Memory B cell (primary cell): ENCODE results near the gene ZNF485.
A peak's percentile ranks its signal among the peaks of the same experiment; 100 is the strongest.
"Not testable (repeated sequence)": the region's sequence is repeated elsewhere in the genome, so short reads cannot be mapped to it uniquely, and the experiment has no call there.

Source experiments
- ATAC-seq: fragments of 150-1000 bp; cut with Tn5 transposase; 2 replicates; pipeline ENCODE4 v1.10.0; 2021; ENCODE audit warnings: low read depth, mild to moderate bottlenecking, moderate library complexity
- DNase-seq, 2 donors: peaks; one replicate each; pipeline ENCODE4 v3.0.0; 2022; ENCODE audit warnings: low spot score in 2 of 2
- H3K27ac Mint-ChIP-seq: one replicate; pipeline ENCODE4 v1.8.0; 2022; ENCODE audit warnings: mild to moderate bottlenecking, moderate library complexity, mixed read lengths
- H3K27me3 Mint-ChIP-seq: one replicate; pipeline ENCODE4 v1.8.0; 2022; ENCODE audit warnings: mixed read lengths
- H3K36me3 Mint-ChIP-seq: one replicate; pipeline ENCODE4 v1.8.0; 2022; ENCODE audit warnings: mild to moderate bottlenecking, mixed read lengths
- H3K4me1 Mint-ChIP-seq: one replicate; pipeline ENCODE4 v1.8.0; 2022; ENCODE audit warnings: mixed read lengths
- H3K4me3 Mint-ChIP-seq: one replicate; pipeline ENCODE4 v1.8.0; 2022; ENCODE audit warnings: mild to moderate bottlenecking, moderate library complexity, mixed read lengths
- H3K9me3 Mint-ChIP-seq: one replicate; pipeline ENCODE4 v1.8.0; 2022; ENCODE audit warnings: mixed read lengths

The ZNF485 gene

GRCh38 chr10:43591303-43591904 is 14.8 kb upstream of the ZNF485 start:
- peaks cover 5% of the 10 kb centered on the region for H3K27me3 Mint-ChIP-seq
- DNase-seq, result no peak
- H3K36me3 Mint-ChIP-seq, result peaks cover 6% of the 10 kb centered on the region
- peaks cover 20% of the 10 kb centered on the region for H3K4me1 Mint-ChIP-seq
- no peak for ATAC-seq
- peaks cover 6% of the 10 kb centered on the region for H3K9me3 Mint-ChIP-seq
- no peak overlapping the region for H3K27ac Mint-ChIP-seq
- H3K4me3 Mint-ChIP-seq, result no peak overlapping the region

- Mint-ChIP-seq H3K36me3 (peaks cover 6% of the 10 kb centered on the region), H3K27me3 (peaks cover 1% of the 10 kb centered on the region), H3K4me3 (peak overlapping the region; percentile 91), H3K27ac (peak overlapping the region; percentile 78), H3K9me3 (peaks cover 6% of the 10 kb centered on the region), H3K4me1 (peaks cover 20% of the 10 kb centered on the region)
- ATAC-seq (peak; percentile 95), DNase-seq (peak; percentile 12 to 25)
Measured at GRCh38 chr10:43594944-43595589, 11.2 kb upstream of the ZNF485 start.

GRCh38 chr10:43595739-43596298 is 10.4 kb upstream of the ZNF485 start:
- peaks cover 6% of the 10 kb centered on the region for H3K9me3 Mint-ChIP-seq
- no peak for DNase-seq
- H3K4me3 Mint-ChIP-seq, result peak overlapping the region; percentile 91
- H3K36me3 Mint-ChIP-seq, result peaks cover 5% of the 10 kb centered on the region
- ATAC-seq, result no peak
- H3K27me3 Mint-ChIP-seq, result peaks cover 1% of the 10 kb centered on the region
- H3K4me1 Mint-ChIP-seq, result peaks cover 20% of the 10 kb centered on the region
- H3K27ac Mint-ChIP-seq, result peak overlapping the region; percentile 78

GRCh38 chr10:43596546-43596945 is 9.7 kb upstream of the ZNF485 start:
- ATAC-seq, result no peak
- H3K4me1 Mint-ChIP-seq, result peaks cover 20% of the 10 kb centered on the region
- H3K36me3 Mint-ChIP-seq, result peaks cover 5% of the 10 kb centered on the region
- no peak overlapping the region for H3K4me3 Mint-ChIP-seq
- H3K9me3 Mint-ChIP-seq, result peaks cover 6% of the 10 kb centered on the region
- no peak overlapping the region for H3K27ac Mint-ChIP-seq
- peaks cover 1% of the 10 kb centered on the region for H3K27me3 Mint-ChIP-seq
- DNase-seq, result no peak

GRCh38 chr10:43598446-43598845 is 7.8 kb upstream of the ZNF485 start:
- peaks cover 3% of the 10 kb centered on the region for H3K27me3 Mint-ChIP-seq
- H3K4me3 Mint-ChIP-seq, result no peak overlapping the region
- H3K27ac Mint-ChIP-seq, result no peak overlapping the region
- peaks cover 2% of the 10 kb centered on the region for H3K9me3 Mint-ChIP-seq
- DNase-seq (no peak), ATAC-seq (no peak)
- H3K36me3 Mint-ChIP-seq, result peaks cover 3% of the 10 kb centered on the region
- H3K4me1 Mint-ChIP-seq, result peaks cover 20% of the 10 kb centered on the region

GRCh38 chr10:43599333-43599732 is 6.9 kb upstream of the ZNF485 start:
- H3K4me3 Mint-ChIP-seq, result no peak overlapping the region
- peaks cover 17% of the 10 kb centered on the region for H3K4me1 Mint-ChIP-seq
- peaks cover 3% of the 10 kb centered on the region for H3K27me3 Mint-ChIP-seq
- no peak for ATAC-seq
- no peaks in the 10 kb centered on the region for H3K9me3 Mint-ChIP-seq
- no peak overlapping the region for H3K27ac Mint-ChIP-seq
- no peak for DNase-seq
- H3K36me3 Mint-ChIP-seq, result no peaks in the 10 kb centered on the region

GRCh38 chr10:43601576-43601975 is 4.7 kb upstream of the ZNF485 start:
- H3K4me1 Mint-ChIP-seq, H3K4me3 Mint-ChIP-seq, ATAC-seq, H3K27me3 Mint-ChIP-seq, DNase-seq, H3K36me3 Mint-ChIP-seq, H3K27ac Mint-ChIP-seq, H3K9me3 Mint-ChIP-seq: not testable (repeated sequence)

GRCh38 chr10:43605850-43606322 is 352 bp upstream of the ZNF485 start:
- ATAC-seq, result peak; percentile 16

GRCh38 chr10:43607199-43607573 is 948 bp downstream of the ZNF485 start:
- Mint-ChIP-seq H3K36me3 (peaks cover 30% of the 10 kb centered on the region), H3K27me3 (peaks cover under 1% of the 10 kb centered on the region), H3K4me1 (peaks cover 11% of the 10 kb centered on the region), H3K27ac (peak overlapping the region; percentile 49), H3K9me3 (peaks cover 2% of the 10 kb centered on the region), H3K4me3 (peak overlapping the region; percentile 83)
- DNase-seq (no peak), ATAC-seq (no peak)

More at GRCh38 chr10:43605850-43606322, 352 bp upstream of the ZNF485 start:
- peaks cover under 1% of the 10 kb centered on the region for H3K9me3 Mint-ChIP-seq
- no peak overlapping the region for H3K27ac Mint-ChIP-seq
- H3K4me3 Mint-ChIP-seq, result peak overlapping the region; percentile 83
- peaks cover 11% of the 10 kb centered on the region for H3K4me1 Mint-ChIP-seq
- no peak for DNase-seq
- peaks cover 20% of the 10 kb centered on the region for H3K36me3 Mint-ChIP-seq
- H3K27me3 Mint-ChIP-seq, result peaks cover 3% of the 10 kb centered on the region

GRCh38 chr10:43610636-43611035 is 4.4 kb downstream of the ZNF485 start:
- no peaks in the 10 kb centered on the region for H3K27me3 Mint-ChIP-seq
- H3K4me3 Mint-ChIP-seq, result no peak overlapping the region
- DNase-seq, result no peak
- ATAC-seq, result no peak
- H3K36me3 Mint-ChIP-seq, result peaks cover 59% of the 10 kb centered on the region
- no peak overlapping the region for H3K27ac Mint-ChIP-seq
- H3K4me1 Mint-ChIP-seq, result peaks cover 11% of the 10 kb centered on the region
- H3K9me3 Mint-ChIP-seq, result peaks cover 6% of the 10 kb centered on the region

- no peak overlapping the region for H3K27ac Mint-ChIP-seq
- DNase-seq, result no peak
- peaks cover 21% of the 10 kb centered on the region for H3K9me3 Mint-ChIP-seq
- H3K4me1 Mint-ChIP-seq, result no peaks in the 10 kb centered on the region
- no peak overlapping the region for H3K4me3 Mint-ChIP-seq
- no peak for ATAC-seq
- H3K27me3 Mint-ChIP-seq, result no peaks in the 10 kb centered on the region
- H3K36me3 Mint-ChIP-seq, result peaks cover 47% of the 10 kb centered on the region
Measured at GRCh38 chr10:43616697-43617370, 10.6 kb downstream of the ZNF485 start.

- Mint-ChIP-seq H3K4me1 (peaks cover 5% of the 10 kb centered on the region), H3K9me3 (peaks cover 22% of the 10 kb centered on the region), H3K36me3 (peaks cover 26% of the 10 kb centered on the region), H3K4me3 (no peak overlapping the region), H3K27ac (no peak overlapping the region), H3K27me3 (no peaks in the 10 kb centered on the region)
- DNase-seq (no peak), ATAC-seq (no peak)
Measured at GRCh38 chr10:43619368-43619767, 13.1 kb downstream of the ZNF485 start.

GRCh38 chr10:43622038-43622437 is 15.8 kb downstream of the ZNF485 start:
- Mint-ChIP-seq H3K4me1 (peaks cover 5% of the 10 kb centered on the region), H3K9me3 (peaks cover 8% of the 10 kb centered on the region), H3K27me3 (no peaks in the 10 kb centered on the region), H3K4me3 (no peak overlapping the region), H3K27ac (no peak overlapping the region), H3K36me3 (peaks cover under 1% of the 10 kb centered on the region)
- ATAC-seq, result no peak
- no peak for DNase-seq

- DNase-seq (no peak), ATAC-seq (no peak)
- Mint-ChIP-seq H3K4me1 (peaks cover 5% of the 10 kb centered on the region), H3K4me3 (no peak overlapping the region), H3K36me3 (no peaks in the 10 kb centered on the region), H3K27ac (no peak overlapping the region), H3K9me3 (peaks cover 6% of the 10 kb centered on the region), H3K27me3 (no peaks in the 10 kb centered on the region)
Measured at GRCh38 chr10:43623351-43623750, 17.1 kb downstream of the ZNF485 start.
